Bronchial epithelial cell (primary cell): Measurements from ENCODE around the gene PDAP1. TPM values are rescaled to one million over a fixed set of nuclear protein-coding genes. Genes with fewer than 3 reads are reported as not detected.
A peak's percentile ranks its signal among the peaks of the same experiment; 100 is the strongest.
"Not testable (repeated sequence)": the region's sequence is repeated elsewhere in the genome, so short reads cannot be mapped to it uniquely, and the experiment has no call there.

ENCODE experiments used
- DNase-seq: peaks from one replicate; pipeline ENCODE4 v3.0.0-alpha.2; 2010; ENCODE audit warnings: low read depth
- FAIRE-seq: peaks from 2 replicates; lab custom pipeline; 2011; peaks lifted over from hg19 to GRCh38; lab: Jason Lieb, UNC
- H3K27me3 ChIP-seq: 2 replicates; pipeline ENCODE4 v1.5.1; 2011; ENCODE audit warnings: low read length; ENCODE audit not compliant: control insufficient read depth, insufficient read depth
- H3K36me3 ChIP-seq: 2 replicates; pipeline ENCODE4 v1.5.1; 2011; ENCODE audit warnings: low read length; ENCODE audit not compliant: control insufficient read depth, insufficient read depth
- H3K4me3 ChIP-seq: 2 replicates; pipeline ENCODE4 v1.5.1; 2011; ENCODE audit warnings: mild to moderate bottlenecking, low read depth, low read length, control low read depth
- total RNA-seq: library from RNA; depleted of rRNA; stranded (reverse); fragments of >200 nt; gene quantifications from 2 replicates; pipeline ENCODE4 v1.2.1, GENCODE V29; 2014
- TF ChIP-seq, protein P1 (sequence below): IDR thresholded peaks from 2 replicates; pipeline ENCODE4 v1.5.1; 2011; ENCODE audit warnings: mild to moderate bottlenecking, moderate library complexity, low read length, control low read depth, inconsistent platforms; ENCODE audit not compliant: insufficient read depth, severe bottlenecking

PDAP1 gene
- total RNA-seq, 1 donor from 2014 or later, result 38.2 TPM

DNA sequence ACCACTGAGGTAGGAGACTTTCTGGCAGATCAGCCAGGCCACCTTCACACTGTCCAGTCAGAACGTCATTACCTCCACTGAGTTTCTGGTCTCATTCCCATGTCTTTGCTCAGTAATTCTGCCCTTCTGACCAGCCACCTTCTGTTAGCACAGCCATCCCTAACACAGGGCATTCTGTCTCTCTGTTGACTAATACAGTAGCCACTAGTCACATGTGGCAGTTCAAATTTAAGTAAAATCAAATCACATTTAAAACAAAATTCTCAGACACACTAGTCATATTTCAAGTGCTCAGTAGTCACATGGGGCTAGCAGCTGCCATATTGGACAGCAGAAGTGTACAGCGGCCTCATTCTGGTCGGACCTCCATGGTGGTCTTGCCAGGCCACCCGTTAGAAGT, 37.7 kb upstream of the PDAP1 start:
- TF ChIP-seq, protein P1, sequence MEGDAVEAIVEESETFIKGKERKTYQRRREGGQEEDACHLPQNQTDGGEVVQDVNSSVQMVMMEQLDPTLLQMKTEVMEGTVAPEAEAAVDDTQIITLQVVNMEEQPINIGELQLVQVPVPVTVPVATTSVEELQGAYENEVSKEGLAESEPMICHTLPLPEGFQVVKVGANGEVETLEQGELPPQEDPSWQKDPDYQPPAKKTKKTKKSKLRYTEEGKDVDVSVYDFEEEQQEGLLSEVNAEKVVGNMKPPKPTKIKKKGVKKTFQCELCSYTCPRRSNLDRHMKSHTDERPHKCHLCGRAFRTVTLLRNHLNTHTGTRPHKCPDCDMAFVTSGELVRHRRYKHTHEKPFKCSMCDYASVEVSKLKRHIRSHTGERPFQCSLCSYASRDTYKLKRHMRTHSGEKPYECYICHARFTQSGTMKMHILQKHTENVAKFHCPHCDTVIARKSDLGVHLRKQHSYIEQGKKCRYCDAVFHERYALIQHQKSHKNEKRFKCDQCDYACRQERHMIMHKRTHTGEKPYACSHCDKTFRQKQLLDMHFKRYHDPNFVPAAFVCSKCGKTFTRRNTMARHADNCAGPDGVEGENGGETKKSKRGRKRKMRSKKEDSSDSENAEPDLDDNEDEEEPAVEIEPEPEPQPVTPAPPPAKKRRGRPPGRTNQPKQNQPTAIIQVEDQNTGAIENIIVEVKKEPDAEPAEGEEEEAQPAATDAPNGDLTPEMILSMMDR, result no peak
- DNase-seq (no peak), FAIRE-seq (no peak)
- no peak overlapping the region for H3K4me3 ChIP-seq
- H3K27me3 ChIP-seq, result no peaks in the 10 kb centered on the region
- peaks cover 36% of the 10 kb centered on the region for H3K36me3 ChIP-seq

DNA sequence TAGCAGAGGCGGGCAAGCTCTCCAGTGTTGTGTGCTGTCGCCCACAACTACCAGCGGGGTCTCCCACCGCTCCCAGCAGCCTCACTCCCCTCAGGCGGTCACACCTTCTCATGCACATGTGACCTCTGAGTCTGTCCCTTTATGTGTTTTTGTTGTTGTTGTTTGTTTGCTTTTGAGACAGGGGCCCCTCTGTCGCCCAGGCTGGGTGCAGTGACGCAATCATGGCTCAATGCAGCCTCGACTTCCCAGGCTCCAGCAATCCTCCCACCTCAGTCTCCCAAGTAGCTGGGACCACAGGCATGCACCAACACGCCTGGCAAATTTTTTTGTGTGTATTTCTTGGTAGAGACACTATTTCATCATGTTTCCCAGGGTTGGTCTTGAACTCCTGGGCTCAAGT, 31.8 kb upstream of the PDAP1 start:
- no peaks in the 10 kb centered on the region for H3K27me3 ChIP-seq
- FAIRE-seq (no peak), DNase-seq (peak; percentile 29)
- H3K36me3 ChIP-seq, result peaks cover 9% of the 10 kb centered on the region
- TF ChIP-seq, protein P1, result no peak
- peak overlapping the region; percentile 91 for H3K4me3 ChIP-seq

DNA sequence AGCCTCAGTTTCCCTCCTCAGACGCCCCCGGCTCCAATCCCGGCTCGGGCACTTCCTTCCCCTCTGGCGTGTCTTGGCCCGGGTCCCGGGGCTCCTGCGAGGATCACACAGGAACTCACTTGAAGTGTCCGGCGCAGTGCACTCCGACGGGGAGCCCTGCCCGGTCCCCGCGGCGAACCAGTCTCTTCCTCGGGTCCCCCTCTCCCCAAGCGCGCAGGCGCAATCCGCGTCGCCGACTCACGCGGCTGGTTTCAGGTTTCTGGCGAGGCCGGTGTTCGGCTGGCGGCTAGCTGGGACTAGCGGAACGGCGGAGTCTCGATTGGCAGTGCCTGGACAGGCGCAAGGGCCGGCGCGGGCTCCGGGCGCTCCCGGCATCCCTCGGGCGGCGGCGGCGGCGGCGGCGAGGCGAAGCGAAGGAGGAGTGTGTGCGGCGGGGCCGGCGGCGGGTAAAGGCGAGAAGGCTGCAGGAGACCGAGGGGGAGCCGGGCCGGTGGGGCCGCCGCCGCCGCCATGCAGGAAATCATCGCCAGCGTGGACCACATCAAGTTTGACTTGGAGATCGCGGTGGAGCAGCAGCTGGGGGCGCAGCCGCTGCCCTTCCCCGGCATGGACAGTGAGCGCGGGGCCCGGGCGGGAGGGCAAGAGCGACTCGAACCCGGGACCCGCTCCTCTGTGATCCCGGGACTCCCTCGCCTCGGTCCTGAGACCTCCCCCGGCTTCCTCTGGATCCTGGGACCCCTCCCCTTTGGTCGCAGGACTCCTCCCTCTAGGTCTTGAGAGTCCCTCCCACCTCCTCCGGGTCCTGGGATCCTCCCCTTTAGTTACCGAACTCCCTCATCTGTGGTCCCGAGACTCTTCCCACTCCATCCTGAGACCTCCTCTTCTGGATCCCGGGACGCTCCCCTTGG, 30.4 kb upstream of the PDAP1 start, which contains the start of the genes CPSF4 and PTCD1:
TSS of gene CPSF4 (plus strand) at position 371 of the 908 bp plus-strand sequence. CDS start at position 511, 140 bp downstream.
TSS of gene PTCD1 (minus strand) at position 226 of the 908 bp plus-strand sequence. CDS start 3,556 bp downstream, outside the sequence.
- peak within 1 kb of the TSS; percentile 91 for H3K4me3 ChIP-seq
- no peak for FAIRE-seq
- peak; percentile 87 for DNase-seq
- H3K36me3 ChIP-seq, result peaks cover 9% of the 10 kb centered on the region
- H3K27me3 ChIP-seq, result no peaks in the 10 kb centered on the region
- TF ChIP-seq, protein P1, result no peak

DNA sequence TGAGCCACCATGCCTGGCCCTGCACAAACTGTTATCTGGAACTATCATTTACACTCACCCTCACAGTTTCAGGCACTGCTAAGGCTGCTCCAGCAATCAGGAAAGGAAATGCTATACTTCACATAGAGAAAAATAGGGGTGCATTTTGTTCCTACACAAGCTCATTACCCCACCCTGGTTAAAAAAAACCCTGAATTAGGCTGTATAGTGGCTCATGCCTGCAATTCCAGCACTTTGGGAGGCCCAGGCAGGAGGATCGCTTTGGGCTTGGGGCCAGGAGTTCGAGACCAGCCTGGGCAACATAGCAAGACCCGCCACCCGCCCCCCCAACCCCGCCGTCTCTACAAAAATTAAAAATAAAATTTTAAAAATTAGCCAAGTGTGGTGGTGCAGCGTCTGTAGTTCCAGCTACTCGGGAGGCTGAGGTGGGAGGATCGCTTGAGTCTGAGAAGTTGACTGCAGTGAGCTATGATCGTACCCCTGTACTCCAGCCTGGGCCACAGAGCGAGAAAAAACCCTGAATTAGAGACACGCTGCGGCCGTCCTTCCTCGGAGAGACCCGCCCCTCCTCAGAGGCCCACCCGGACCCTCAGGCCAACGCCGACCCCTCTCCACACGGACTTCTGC, 29.7 kb upstream of the PDAP1 start:
- Histone ChIP-seq H3K36me3 (peaks cover 12% of the 10 kb centered on the region), H3K27me3 (no peaks in the 10 kb centered on the region), H3K4me3 (peak overlapping the region; percentile 91)
- no peak for FAIRE-seq
- TF ChIP-seq, protein P1, result no peak
- no peak for DNase-seq

DNA sequence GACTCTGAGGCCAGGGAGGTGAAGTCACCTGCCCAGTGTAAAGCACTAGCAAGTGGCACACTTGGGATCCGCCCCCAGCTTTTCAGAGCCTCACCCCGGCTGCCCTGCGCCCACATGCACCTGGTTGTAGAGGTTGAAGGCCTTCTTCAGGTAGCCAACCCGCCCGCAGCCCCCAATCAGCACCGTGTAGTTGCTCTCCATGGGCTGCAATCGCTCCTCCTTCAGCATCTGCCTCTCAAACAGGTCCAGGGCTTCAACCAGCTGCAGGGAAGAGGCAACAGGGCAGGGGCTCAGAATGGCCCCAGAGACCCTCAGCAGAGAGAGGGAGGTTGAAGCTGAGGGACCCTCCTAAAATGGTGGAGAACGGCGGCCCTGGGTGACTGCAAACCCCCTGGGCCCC, 24.8 kb upstream of the PDAP1 start:
- Histone ChIP-seq H3K27me3 (no peaks in the 10 kb centered on the region), H3K36me3 (peaks cover 27% of the 10 kb centered on the region), H3K4me3 (no peak overlapping the region)
- TF ChIP-seq, protein P1, result no peak
- DNase-seq (no peak), FAIRE-seq (no peak)

DNA sequence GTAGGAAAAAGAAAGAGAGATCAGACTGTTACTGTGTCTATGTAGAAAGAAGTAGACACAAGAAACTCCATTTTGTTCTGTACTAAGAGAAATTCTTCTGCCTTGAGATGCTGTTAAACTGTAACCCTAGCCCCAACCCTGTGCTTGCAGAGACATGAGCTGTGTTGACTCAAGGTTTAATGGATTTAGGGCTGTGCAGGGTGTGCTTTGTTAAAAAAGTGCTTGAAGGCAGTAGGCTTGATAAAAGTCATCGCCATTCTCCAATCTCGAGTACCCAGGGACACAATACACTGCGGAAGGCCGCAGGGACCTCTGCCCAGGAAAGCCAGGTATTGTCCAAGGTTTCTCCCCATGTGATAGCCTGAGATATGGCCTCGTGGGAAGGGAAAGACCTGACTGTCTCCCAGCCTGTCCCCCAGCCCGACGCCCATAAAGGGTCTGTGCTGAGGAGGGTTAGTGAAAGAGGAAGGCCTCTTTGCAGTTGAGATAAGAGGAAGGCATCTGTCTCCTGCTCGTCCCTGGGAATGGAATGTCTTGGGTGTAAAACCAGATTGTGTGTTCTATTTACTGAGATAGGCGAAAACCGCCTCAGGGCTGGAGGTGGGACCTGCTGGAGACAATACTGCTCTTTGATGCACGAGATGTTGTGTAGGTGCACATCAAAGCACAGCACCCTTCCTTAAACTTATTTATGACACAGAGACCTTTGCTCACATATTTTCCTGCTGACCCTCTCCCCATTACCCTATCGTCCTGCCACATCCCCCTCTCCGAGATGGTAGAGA, 23.6 kb upstream of the PDAP1 start:
- DNase-seq (peak; percentile 78), FAIRE-seq (peak; percentile 52)
- not testable (repeated sequence) for H3K27me3 ChIP-seq, H3K4me3 ChIP-seq
- H3K36me3 ChIP-seq, result peaks cover 27% of the 10 kb centered on the region
